ENCODE data around the gene DNM3.

DNM3 gene

DNA sequence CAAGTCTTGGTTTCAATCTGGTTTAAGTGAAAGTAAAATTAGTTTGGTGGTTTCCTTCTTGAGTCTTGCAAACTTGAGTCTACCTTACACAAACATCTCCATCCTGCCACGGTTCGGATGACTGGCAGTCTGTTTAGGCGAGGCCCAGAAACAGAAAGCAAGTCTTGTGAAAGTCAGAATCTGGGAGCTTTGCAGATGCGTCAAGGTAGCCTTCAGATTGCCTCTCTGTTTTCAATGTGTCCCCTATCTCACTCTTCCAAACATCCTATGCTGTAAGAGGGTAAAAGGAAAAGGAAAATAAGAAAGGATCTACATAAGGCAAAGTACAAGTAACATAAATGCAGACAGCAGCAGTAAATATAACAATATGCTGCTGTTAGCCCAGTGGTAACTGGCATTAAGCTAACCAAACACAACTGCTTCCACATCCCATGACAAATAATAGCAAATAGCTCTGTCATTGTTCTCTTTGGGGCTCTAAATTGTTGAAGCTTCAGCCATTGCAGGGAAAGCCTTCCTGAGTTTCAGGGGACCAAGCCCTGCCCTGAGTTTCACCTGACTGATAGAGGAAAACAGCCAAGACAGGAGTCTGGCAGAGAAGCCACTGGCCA is 552.9 kb downstream of the DNM3 start:
- no peak for DNase-seq
- Histone ChIP-seq H3K36me3 (replicated peaks) (no peaks in the 10 kb centered on the region), H3K27ac (no peak overlapping the region), H3K27me3 (replicated peaks) (no peaks in the 10 kb centered on the region), H3K4me3 (ENCODE audit: low read depth, low read length) (no peak overlapping the region)
- TF ChIP-seq, protein P1, sequence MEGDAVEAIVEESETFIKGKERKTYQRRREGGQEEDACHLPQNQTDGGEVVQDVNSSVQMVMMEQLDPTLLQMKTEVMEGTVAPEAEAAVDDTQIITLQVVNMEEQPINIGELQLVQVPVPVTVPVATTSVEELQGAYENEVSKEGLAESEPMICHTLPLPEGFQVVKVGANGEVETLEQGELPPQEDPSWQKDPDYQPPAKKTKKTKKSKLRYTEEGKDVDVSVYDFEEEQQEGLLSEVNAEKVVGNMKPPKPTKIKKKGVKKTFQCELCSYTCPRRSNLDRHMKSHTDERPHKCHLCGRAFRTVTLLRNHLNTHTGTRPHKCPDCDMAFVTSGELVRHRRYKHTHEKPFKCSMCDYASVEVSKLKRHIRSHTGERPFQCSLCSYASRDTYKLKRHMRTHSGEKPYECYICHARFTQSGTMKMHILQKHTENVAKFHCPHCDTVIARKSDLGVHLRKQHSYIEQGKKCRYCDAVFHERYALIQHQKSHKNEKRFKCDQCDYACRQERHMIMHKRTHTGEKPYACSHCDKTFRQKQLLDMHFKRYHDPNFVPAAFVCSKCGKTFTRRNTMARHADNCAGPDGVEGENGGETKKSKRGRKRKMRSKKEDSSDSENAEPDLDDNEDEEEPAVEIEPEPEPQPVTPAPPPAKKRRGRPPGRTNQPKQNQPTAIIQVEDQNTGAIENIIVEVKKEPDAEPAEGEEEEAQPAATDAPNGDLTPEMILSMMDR (IDR thresholded peaks at IDR 0.05; ENCODE audit: low read depth, low read length, missing control alignments), result no peak
- in situ Hi-C loops (cut with HindIII; ENCODE audit: low pct_ligation_motif_present, low sequenced_read_pairs), result no loop called here

DNA sequence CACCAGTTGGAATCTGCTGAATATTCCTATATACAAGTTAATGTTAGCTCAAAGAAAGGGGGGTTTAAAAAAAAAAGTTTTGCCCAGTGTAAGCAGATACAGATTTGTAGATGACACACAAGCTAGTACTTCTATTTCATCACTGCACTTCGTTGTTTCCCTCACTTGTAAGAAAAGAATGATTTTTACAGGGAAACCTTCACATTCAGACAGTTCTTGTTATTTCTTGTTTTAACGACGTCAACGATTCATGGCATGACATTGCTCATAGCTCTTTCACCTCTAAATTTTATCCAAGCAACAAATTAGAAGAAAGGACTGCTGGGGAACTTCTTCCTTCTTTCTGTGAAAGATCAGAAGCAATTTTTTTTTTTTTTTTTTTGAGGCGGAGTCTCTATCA is 553.5 kb downstream of the DNM3 start:
- H3K4me3 ChIP-seq (ENCODE audit: low read depth, low read length), result no peak overlapping the region
- in situ Hi-C loops (cut with HindIII; ENCODE audit: low pct_ligation_motif_present, low sequenced_read_pairs), result no loop called here
- H3K27me3 ChIP-seq (replicated peaks), result no peaks in the 10 kb centered on the region
- H3K36me3 ChIP-seq (replicated peaks), result no peaks in the 10 kb centered on the region
- H3K27ac ChIP-seq, result no peak overlapping the region
- DNase-seq, result no peak
- TF ChIP-seq, protein P1 (IDR thresholded peaks at IDR 0.05; ENCODE audit: low read depth, low read length, missing control alignments), result no peak

DNA sequence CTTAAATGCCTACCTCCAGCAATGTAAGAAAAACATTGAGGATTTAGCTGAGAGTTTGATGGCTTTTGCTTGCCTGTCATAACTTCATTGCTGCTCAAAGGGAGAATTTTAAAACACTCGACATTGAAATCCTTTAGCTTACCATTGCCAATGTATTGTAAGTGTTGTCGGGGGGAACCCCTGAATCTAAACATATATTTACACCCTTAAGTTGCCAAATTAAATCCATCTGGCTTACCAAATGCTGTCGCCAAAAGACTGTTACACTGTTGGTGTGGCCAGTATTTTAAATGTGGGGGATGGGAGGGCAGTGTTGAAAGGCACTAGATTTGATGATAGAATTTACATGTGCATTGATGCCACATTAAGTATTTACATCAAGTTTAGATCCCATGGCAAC is 554.3 kb downstream of the DNM3 start:
- in situ Hi-C loops (cut with HindIII; ENCODE audit: low pct_ligation_motif_present, low sequenced_read_pairs), result no loop called here
- no peak overlapping the region for H3K27ac ChIP-seq

DNA sequence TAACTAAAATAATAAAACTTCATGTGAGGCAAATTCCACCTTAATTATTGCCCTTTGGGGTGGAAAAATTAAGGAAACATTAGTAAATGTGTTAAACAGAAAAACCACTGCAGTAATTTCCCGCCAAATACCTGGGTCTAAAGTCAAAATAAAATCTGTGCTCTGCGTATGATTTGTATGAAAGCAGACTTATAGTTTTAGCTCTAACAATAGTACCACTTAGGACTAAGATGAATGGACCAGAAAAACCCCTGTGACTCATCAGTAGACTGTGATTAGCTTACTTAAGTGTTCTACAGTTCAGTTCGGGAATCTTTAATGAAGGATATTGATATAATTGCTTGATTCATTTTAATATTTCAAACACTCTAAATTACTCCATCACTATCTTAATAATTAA is 555.9 kb downstream of the DNM3 start:
- no peaks in the 10 kb centered on the region for H3K27me3 ChIP-seq (replicated peaks)
- no peaks in the 10 kb centered on the region for H3K36me3 ChIP-seq (replicated peaks)
- in situ Hi-C loops (cut with HindIII; ENCODE audit: low pct_ligation_motif_present, low sequenced_read_pairs), result no loop called here
- TF ChIP-seq, protein P1 (IDR thresholded peaks at IDR 0.05; ENCODE audit: low read depth, low read length, missing control alignments), result no peak
- H3K27ac ChIP-seq, result no peak overlapping the region
- no peak overlapping the region for H3K4me3 ChIP-seq (ENCODE audit: low read depth, low read length)
- no peak for DNase-seq

More for the DNA sequence above, 554.3 kb downstream of the DNM3 start:
- Histone ChIP-seq H3K36me3 (replicated peaks) (no peaks in the 10 kb centered on the region), H3K4me3 (ENCODE audit: low read depth, low read length) (no peak overlapping the region), H3K27me3 (replicated peaks) (no peaks in the 10 kb centered on the region)
- DNase-seq, result no peak
- TF ChIP-seq, protein P1 (IDR thresholded peaks at IDR 0.05; ENCODE audit: low read depth, low read length, missing control alignments), result no peak

DNA sequence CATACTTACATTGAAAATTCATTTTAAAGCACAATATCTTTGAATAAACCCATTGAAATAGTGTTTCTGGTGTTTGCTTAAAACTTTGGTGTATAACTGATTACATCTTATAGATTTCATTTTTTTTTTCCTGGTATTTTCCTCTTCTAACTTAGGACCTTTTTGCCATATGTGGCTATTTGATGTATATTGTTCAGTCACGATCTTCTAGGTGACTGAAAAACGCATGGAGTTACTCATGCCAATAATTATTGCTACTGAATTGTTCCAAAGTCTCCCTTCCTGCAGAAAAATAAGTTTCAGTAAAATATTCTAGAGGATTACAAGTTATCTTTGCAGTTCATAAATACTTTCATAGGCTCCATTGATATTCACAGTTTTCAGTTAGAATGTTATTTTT is 556.3 kb downstream of the DNM3 start:
- in situ Hi-C loops (cut with HindIII; ENCODE audit: low pct_ligation_motif_present, low sequenced_read_pairs), result no loop called here

More for the DNA sequence above, 556.3 kb downstream of the DNM3 start:
- H3K4me3 ChIP-seq (ENCODE audit: low read depth, low read length), result no peak overlapping the region
- no peak overlapping the region for H3K27ac ChIP-seq
- DNase-seq, result no peak
- H3K36me3 ChIP-seq (replicated peaks), result no peaks in the 10 kb centered on the region
- no peaks in the 10 kb centered on the region for H3K27me3 ChIP-seq (replicated peaks)
- TF ChIP-seq, protein P1 (IDR thresholded peaks at IDR 0.05; ENCODE audit: low read depth, low read length, missing control alignments), result no peak

Measured in brain microvascular endothelial cell (primary cell).